Vagina (tissue), 2 donors: Measurements from ENCODE around the gene CFAP299. TPM values are rescaled to one million over a fixed set of nuclear protein-coding genes. Genes with fewer than 3 reads are reported as not detected.

ENCODE experiments used
- DNase-seq, 2 donors: peaks; one replicate each; pipeline ENCODE4 v3.0.0-alpha.2; 2017; ENCODE audit errors: extremely low spot score in 2 of 2
- H3K27ac ChIP-seq: fragments of 200-600 bp; sonication (generic); one replicate; pipeline ENCODE4 v1.5.1; 2019
- H3K27me3 ChIP-seq: fragments of 200-600 bp; sonication (generic); one replicate; pipeline ENCODE4 v1.5.1; 2019
- H3K36me3 ChIP-seq, 2 donors: fragments of 200-600 bp; sonication (generic); one replicate each; pipeline ENCODE4 v1.5.1; 2017 to 2019
- H3K4me1 ChIP-seq: fragments of 200-600 bp; sonication (generic); one replicate; pipeline ENCODE4 v1.5.1; 2019
- H3K4me3 ChIP-seq, 2 donors: fragments of 200-600 bp; sonication (generic); 1 replicate in 1 of 2; 2 replicates in 1 of 2; pipeline ENCODE4 v1.5.1; 2016 to 2019
- H3K9me3 ChIP-seq: fragments of 200-600 bp; sonication (generic); one replicate; pipeline ENCODE4 v1.5.1; 2019
- CTCF ChIP-seq, 3 experiments: fragments of 450-650 bp in 2 of 3; fragments of 200-600 bp in 1 of 3; sonication (generic) in 1 of 3; IDR thresholded peaks; one replicate each; pipeline ENCODE4 v1.5.1; 2017 to 2019; ENCODE audit warnings: antibody characterized with exemption in 3 of 3, mild to moderate bottlenecking in 2 of 3, moderate library complexity in 2 of 3
- POLR2A ChIP-seq, 2 donors: fragments of 450-650 bp; IDR thresholded peaks; one replicate each; pipeline ENCODE4 v1.6.1; 2017; ENCODE audit warnings: antibody characterized with exemption in 2 of 2, mild to moderate bottlenecking in 2 of 2, moderate library complexity in 2 of 2
- POLR2AphosphoS5 ChIP-seq, 2 donors: sonication (generic); formaldehyde crosslinking; IDR thresholded peaks; one replicate each; pipeline ENCODE4 v1.9.0; 2017; ENCODE audit warnings: antibody characterized with exemption in 2 of 2, mild to moderate bottlenecking in 2 of 2, low read depth in 1 of 2; ENCODE audit not compliant: insufficient read depth in 1 of 2
- intact Hi-C: fragments of 100-400 bp; cut with DNase I; formaldehyde crosslinking; loops from one replicate; pipeline ENCODE4 v1.15.1; 2023
- total RNA-seq: library from RNA; depleted of rRNA; stranded (reverse); fragments of >200 nt; gene quantifications from one replicate; pipeline ENCODE4 v1.2.3, GENCODE V29; 2016

The CFAP299 gene
- total RNA-seq, 1 donor from 2014 or later, result not detected

GRCh38 chr4:80540349-80540748, 204.8 kb downstream of the CFAP299 start:
- H3K27ac ChIP-seq, result no peak overlapping the region

GRCh38 chr4:80540785-80541469, 205.4 kb downstream of the CFAP299 start:
- intact Hi-C loops, result no loop called here
- Histone ChIP-seq H3K4me1 (no peaks in the 10 kb centered on the region), H3K4me3 (no peak overlapping the region), H3K36me3 (no peaks in the 10 kb centered on the region), H3K27ac (no peak overlapping the region), H3K27me3 (no peaks in the 10 kb centered on the region), H3K9me3 (no peaks in the 10 kb centered on the region)
- DNase-seq, result no peak
- TF ChIP-seq POLR2AphosphoS5 (IDR thresholded peaks at IDR 0.05; ENCODE audit: insufficient read depth in 1 of 2, low read depth in 1 of 2) (no peak), POLR2A (IDR thresholded peaks at IDR 0.05) (no peak), CTCF (IDR thresholded peaks at IDR 0.05) (no peak)

More at GRCh38 chr4:80540349-80540748, 204.8 kb downstream of the CFAP299 start:
- Histone ChIP-seq H3K36me3 (no peaks in the 10 kb centered on the region), H3K4me3 (no peak overlapping the region), H3K4me1 (no peaks in the 10 kb centered on the region), H3K9me3 (no peaks in the 10 kb centered on the region), H3K27me3 (no peaks in the 10 kb centered on the region)
- DNase-seq, result no peak
- TF ChIP-seq POLR2A (IDR thresholded peaks at IDR 0.05) (no peak), CTCF (IDR thresholded peaks at IDR 0.05) (no peak), POLR2AphosphoS5 (IDR thresholded peaks at IDR 0.05; ENCODE audit: insufficient read depth in 1 of 2, low read depth in 1 of 2) (no peak)
- intact Hi-C loops, result no loop called here

GRCh38 chr4:80542747-80543146, 207.2 kb downstream of the CFAP299 start:
- intact Hi-C loops, result no loop called here
- Histone ChIP-seq H3K4me1 (no peaks in the 10 kb centered on the region), H3K27ac (no peak overlapping the region), H3K36me3 (no peaks in the 10 kb centered on the region), H3K27me3 (no peaks in the 10 kb centered on the region), H3K9me3 (no peaks in the 10 kb centered on the region), H3K4me3 (no peak overlapping the region)
- no peak for DNase-seq
- TF ChIP-seq POLR2A (IDR thresholded peaks at IDR 0.05) (no peak), CTCF (IDR thresholded peaks at IDR 0.05) (no peak), POLR2AphosphoS5 (IDR thresholded peaks at IDR 0.05; ENCODE audit: insufficient read depth in 1 of 2, low read depth in 1 of 2) (no peak)

GRCh38 chr4:80560337-80560736, 224.8 kb downstream of the CFAP299 start:
- DNase-seq, result no peak
- TF ChIP-seq CTCF (IDR thresholded peaks at IDR 0.05) (no peak), POLR2AphosphoS5 (IDR thresholded peaks at IDR 0.05; ENCODE audit: insufficient read depth in 1 of 2, low read depth in 1 of 2) (no peak), POLR2A (IDR thresholded peaks at IDR 0.05) (no peak)
- Histone ChIP-seq H3K27ac (no peak overlapping the region), H3K4me3 (no peak overlapping the region), H3K36me3 (no peaks in the 10 kb centered on the region), H3K9me3 (no peaks in the 10 kb centered on the region), H3K27me3 (no peaks in the 10 kb centered on the region), H3K4me1 (no peaks in the 10 kb centered on the region)
- intact Hi-C loops, result no loop called here

GRCh38 chr4:80566203-80566872, 230.8 kb downstream of the CFAP299 start:
- H3K4me1 ChIP-seq, result no peaks in the 10 kb centered on the region
- intact Hi-C loops, result no loop called here
- H3K36me3 ChIP-seq, result no peaks in the 10 kb centered on the region
- TF ChIP-seq CTCF (IDR thresholded peaks at IDR 0.05), result no peak
- no peak for TF ChIP-seq POLR2AphosphoS5 (IDR thresholded peaks at IDR 0.05; ENCODE audit: insufficient read depth in 1 of 2, low read depth in 1 of 2)
- TF ChIP-seq POLR2A (IDR thresholded peaks at IDR 0.05), result no peak
- no peaks in the 10 kb centered on the region for H3K9me3 ChIP-seq
- no peak overlapping the region for H3K4me3 ChIP-seq
- no peak overlapping the region for H3K27ac ChIP-seq
- DNase-seq, result no peak
- no peaks in the 10 kb centered on the region for H3K27me3 ChIP-seq
